ENCODE results near the gene SELPLG.

DNA sequence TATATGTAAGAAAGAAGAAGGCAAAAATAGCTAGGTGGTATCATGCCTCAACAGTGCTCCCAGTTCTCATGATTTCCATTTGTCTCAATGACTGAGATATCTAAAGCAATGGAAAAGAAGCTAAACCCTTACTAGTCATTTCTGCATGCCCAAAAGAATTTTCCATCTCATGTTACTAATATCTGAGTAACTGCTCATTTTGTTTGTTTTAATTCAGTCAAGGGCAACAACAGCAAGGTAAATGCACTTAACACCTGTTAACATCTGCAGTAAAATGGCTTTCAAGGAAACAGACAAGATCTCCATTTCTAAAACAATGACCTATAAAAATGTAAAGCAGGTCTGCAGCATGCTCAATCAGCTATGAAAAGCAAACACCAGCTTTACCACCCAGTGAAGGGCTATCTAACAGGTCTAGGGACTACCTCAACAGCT is 19.4 kb upstream of the SELPLG start:
- TF ChIP-seq, protein P1, sequence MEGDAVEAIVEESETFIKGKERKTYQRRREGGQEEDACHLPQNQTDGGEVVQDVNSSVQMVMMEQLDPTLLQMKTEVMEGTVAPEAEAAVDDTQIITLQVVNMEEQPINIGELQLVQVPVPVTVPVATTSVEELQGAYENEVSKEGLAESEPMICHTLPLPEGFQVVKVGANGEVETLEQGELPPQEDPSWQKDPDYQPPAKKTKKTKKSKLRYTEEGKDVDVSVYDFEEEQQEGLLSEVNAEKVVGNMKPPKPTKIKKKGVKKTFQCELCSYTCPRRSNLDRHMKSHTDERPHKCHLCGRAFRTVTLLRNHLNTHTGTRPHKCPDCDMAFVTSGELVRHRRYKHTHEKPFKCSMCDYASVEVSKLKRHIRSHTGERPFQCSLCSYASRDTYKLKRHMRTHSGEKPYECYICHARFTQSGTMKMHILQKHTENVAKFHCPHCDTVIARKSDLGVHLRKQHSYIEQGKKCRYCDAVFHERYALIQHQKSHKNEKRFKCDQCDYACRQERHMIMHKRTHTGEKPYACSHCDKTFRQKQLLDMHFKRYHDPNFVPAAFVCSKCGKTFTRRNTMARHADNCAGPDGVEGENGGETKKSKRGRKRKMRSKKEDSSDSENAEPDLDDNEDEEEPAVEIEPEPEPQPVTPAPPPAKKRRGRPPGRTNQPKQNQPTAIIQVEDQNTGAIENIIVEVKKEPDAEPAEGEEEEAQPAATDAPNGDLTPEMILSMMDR (IDR thresholded peaks at IDR 0.05; ENCODE audit: low read depth, low read length, missing input control): no peak
- TF ChIP-seq FOXA2 (IDR thresholded peaks at IDR 0.05): no peak
- no peak for TF ChIP-seq SP1 (IDR thresholded peaks at IDR 0.05)
- no peak for TF ChIP-seq YY1 (IDR thresholded peaks at IDR 0.05)
- no peak for TF ChIP-seq TAF1 (conservative IDR thresholded peaks at IDR 0.05)
- TF ChIP-seq, protein P2, sequence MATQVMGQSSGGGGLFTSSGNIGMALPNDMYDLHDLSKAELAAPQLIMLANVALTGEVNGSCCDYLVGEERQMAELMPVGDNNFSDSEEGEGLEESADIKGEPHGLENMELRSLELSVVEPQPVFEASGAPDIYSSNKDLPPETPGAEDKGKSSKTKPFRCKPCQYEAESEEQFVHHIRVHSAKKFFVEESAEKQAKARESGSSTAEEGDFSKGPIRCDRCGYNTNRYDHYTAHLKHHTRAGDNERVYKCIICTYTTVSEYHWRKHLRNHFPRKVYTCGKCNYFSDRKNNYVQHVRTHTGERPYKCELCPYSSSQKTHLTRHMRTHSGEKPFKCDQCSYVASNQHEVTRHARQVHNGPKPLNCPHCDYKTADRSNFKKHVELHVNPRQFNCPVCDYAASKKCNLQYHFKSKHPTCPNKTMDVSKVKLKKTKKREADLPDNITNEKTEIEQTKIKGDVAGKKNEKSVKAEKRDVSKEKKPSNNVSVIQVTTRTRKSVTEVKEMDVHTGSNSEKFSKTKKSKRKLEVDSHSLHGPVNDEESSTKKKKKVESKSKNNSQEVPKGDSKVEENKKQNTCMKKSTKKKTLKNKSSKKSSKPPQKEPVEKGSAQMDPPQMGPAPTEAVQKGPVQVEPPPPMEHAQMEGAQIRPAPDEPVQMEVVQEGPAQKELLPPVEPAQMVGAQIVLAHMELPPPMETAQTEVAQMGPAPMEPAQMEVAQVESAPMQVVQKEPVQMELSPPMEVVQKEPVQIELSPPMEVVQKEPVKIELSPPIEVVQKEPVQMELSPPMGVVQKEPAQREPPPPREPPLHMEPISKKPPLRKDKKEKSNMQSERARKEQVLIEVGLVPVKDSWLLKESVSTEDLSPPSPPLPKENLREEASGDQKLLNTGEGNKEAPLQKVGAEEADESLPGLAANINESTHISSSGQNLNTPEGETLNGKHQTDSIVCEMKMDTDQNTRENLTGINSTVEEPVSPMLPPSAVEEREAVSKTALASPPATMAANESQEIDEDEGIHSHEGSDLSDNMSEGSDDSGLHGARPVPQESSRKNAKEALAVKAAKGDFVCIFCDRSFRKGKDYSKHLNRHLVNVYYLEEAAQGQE (IDR thresholded peaks at IDR 0.05): no peak
- TF ChIP-seq, protein P3, sequence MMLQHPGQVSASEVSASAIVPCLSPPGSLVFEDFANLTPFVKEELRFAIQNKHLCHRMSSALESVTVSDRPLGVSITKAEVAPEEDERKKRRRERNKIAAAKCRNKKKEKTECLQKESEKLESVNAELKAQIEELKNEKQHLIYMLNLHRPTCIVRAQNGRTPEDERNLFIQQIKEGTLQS (IDR thresholded peaks at IDR 0.05): no peak
- TF ChIP-seq FOXA1 (IDR thresholded peaks at IDR 0.05): no peak
- TF ChIP-seq, protein P4, sequence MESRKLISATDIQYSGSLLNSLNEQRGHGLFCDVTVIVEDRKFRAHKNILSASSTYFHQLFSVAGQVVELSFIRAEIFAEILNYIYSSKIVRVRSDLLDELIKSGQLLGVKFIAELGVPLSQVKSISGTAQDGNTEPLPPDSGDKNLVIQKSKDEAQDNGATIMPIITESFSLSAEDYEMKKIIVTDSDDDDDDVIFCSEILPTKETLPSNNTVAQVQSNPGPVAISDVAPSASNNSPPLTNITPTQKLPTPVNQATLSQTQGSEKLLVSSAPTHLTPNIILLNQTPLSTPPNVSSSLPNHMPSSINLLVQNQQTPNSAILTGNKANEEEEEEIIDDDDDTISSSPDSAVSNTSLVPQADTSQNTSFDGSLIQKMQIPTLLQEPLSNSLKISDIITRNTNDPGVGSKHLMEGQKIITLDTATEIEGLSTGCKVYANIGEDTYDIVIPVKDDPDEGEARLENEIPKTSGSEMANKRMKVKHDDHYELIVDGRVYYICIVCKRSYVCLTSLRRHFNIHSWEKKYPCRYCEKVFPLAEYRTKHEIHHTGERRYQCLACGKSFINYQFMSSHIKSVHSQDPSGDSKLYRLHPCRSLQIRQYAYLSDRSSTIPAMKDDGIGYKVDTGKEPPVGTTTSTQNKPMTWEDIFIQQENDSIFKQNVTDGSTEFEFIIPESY (IDR thresholded peaks at IDR 0.05): no peak
- TF ChIP-seq RAD21 (IDR thresholded peaks at IDR 0.05): no peak
- TF ChIP-seq, protein P5, sequence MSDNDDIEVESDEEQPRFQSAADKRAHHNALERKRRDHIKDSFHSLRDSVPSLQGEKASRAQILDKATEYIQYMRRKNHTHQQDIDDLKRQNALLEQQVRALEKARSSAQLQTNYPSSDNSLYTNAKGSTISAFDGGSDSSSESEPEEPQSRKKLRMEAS (IDR thresholded peaks at IDR 0.05): no peak

Data from liver (tissue), 3 donors.